Activated CD4-positive, alpha-beta T cell treated with anti-CD3 and anti-CD28 coated beads for 48 hours (primary cell): ENCODE measurements around the gene BCAS4.
"Not testable (repeated sequence)": the region's sequence is repeated elsewhere in the genome, so short reads cannot be mapped to it uniquely, and the experiment has no call there.

Experiments used
- DNase-seq: peaks from one replicate; pipeline ENCODE4 v3.0.0-alpha.2; 2020

BCAS4 gene

GRCh38 chr20:50772420-50773185, 22.3 kb upstream of the BCAS4 start:
- DNase-seq: no peak

- no peak for DNase-seq
Measured at GRCh38 chr20:50774515-50774914, 20.3 kb upstream of the BCAS4 start.

DNA sequence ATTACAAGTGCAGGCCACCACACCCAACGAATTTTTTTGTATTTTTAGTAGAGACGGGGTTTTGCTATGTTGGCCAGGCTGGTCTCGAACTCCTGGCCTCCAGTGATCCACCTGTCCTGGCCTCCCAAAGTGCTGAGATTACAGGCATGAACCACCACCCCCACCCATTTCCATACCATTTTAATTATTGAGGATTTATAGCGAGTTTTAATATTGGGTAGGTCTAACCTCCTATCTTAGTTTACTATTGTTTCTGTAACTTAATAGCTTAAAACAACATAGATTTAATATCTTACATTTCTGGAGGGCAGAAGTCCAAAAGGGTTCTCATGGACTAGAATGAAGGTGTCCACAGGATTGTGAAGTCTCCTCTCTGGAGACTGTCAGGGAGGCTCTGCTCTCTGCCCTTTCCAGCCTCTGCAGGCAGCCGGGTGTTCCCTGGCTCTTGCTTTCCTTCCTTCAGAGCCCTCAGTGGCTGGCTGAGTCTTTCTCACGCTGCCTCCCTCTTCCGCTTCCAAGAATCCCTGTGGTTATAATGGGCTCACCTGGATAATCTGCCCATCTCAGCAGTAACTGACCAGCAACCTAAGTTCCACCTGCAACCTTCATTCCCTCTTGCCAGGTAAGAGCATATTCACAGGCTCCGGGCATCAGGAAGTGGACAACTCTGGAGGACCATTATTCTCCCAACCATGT, 18.6 kb upstream of the BCAS4 start:
- no peak for DNase-seq

GRCh38 chr20:50777373-50777772, 17.5 kb upstream of the BCAS4 start:
- DNase-seq: no peak

DNA sequence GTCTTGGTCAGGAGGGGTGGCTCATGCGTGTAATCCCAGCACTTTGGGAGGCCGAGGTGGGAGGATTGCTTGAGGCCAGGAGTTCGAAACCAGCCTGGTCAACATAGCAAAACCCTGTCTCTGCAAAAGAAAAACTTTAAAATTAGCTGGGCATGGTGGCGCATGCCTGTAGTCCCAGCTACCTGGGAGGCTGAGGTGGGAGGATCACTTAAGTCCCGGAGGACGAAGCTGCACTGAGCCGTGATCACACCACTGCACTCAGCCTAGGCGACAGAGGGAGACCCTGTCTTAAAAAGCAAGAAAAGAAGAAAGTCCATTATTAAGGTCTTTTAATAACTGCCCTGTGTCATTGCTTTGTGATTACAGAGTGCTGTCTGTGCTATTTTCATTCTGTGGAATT, 15.9 kb upstream of the BCAS4 start:
- not testable (repeated sequence) for DNase-seq

- DNase-seq: no peak
Measured at GRCh38 chr20:50783390-50783789, 11.5 kb upstream of the BCAS4 start.

- no peak for DNase-seq
Measured at GRCh38 chr20:50783903-50784302, 11.0 kb upstream of the BCAS4 start.

DNA sequence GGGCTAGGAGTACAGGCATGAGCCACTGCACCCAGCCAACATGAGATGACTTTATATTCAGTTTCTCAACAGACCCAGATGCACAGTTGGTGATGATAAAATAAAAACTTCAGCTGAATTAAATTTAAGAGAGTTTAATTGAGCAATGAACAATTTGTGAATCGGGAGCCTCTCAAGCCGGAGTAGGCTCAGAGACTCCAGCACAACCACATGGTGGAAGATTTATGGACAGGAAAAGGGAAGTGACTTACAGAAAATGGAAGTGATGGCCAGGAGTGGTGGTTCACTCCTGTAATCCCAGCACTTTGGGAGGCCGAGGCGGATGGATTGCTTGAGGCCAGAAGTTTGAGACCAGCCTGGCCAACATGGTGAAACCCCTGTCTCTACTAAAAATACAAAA, 10.4 kb upstream of the BCAS4 start:
- DNase-seq: no peak

- DNase-seq: no peak
Measured at GRCh38 chr20:50786703-50787102, 8.2 kb upstream of the BCAS4 start.

- DNase-seq: no peak
Measured at GRCh38 chr20:50787181-50787580, 7.7 kb upstream of the BCAS4 start.

DNA sequence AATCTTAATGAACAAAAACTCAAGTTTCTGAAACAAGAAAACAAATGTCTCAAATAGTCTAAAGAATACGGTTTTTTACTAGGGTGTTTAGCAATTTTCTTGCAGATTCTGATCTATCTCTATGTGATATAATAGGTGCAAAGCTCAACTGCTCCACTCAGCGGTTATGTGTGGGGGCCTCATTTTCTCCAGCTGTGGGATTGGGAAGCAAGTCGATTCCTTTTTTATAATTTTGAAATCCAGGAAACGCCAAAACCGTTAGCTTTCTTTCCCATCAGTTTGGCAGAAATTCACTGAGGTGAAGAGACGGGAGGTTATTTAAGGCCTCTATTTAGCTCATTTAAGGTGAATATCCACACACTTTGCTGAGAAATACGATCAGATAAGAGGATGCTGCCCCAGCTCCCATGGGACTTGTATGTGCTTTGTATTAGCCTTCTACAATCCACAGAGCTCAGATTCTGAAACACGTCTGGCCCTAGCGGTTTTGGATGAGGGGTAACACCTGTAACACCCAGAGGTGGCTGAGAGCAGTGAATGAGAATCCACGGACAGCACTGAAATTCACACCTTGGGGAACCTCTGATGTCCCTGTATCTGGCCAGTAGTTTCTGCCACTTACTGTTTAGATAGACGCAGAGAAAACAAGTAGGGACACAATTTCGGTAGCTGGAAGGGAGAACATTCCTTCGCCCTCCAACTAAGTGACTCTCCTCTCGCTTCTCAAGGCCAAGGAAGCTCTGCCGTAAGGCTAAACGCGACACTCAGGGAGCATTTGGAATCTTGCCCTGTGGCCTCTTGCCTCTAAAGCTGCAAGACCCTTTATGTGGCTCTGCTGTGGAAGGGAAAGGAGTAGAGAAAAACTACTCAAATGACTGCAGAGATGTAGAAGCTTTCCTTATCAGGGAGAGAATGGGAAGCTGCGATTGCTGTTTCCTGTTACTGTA, 6.5 kb upstream of the BCAS4 start:
- DNase-seq: no peak

GRCh38 chr20:50789968-50790650, 4.8 kb upstream of the BCAS4 start:
- DNase-seq: no peak

GRCh38 chr20:50790651-50791277, 4.1 kb upstream of the BCAS4 start:
- peak; percentile 89 for DNase-seq

DNA sequence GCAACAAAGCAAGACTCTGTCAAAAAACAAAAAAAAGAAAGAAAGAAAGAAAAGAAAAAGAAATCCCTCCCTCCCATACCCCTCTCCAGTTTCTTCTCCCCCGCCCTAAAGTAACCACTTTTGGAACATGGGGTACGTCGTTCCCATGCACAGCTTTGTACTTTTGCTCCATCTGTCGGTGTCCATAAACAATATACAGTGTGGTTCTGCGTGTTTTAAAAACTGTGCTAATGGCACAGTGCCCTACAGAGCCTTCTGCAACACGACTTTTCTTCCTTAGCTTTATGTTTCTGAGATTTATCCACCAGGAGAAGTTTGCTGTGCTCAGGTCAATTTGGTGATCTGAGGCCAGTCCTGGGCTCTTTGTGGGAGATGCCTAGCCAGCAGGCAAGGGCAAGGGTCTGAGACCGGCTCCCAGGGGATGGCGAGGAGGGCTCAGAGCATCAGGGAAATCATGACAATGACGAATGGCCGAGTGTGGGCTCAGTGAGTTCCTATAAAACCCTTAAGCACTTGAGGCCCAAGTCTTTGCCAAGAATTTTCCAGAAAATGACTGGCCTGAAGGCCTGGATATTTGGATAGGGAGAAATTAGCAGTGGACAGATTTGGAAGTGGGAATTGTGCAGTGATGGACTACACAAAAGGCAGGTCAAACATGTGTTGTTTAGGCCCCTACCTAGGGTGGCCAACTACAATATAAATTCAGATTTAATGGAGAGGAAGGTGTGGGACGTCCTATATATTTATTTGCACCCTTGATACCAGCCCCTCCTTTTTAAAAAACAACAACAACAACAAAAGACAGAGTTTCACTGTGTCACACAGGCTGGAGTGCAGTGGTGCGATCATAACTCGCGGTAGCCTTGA, 1.9 kb upstream of the BCAS4 start:
- no peak for DNase-seq

GRCh38 chr20:50793575-50794016, 1.3 kb upstream of the BCAS4 start:
- DNase-seq: peak; percentile 74

- peak; percentile 10 for DNase-seq
Measured at GRCh38 chr20:50794181-50794845, 548 bp upstream of the BCAS4 start.

DNA sequence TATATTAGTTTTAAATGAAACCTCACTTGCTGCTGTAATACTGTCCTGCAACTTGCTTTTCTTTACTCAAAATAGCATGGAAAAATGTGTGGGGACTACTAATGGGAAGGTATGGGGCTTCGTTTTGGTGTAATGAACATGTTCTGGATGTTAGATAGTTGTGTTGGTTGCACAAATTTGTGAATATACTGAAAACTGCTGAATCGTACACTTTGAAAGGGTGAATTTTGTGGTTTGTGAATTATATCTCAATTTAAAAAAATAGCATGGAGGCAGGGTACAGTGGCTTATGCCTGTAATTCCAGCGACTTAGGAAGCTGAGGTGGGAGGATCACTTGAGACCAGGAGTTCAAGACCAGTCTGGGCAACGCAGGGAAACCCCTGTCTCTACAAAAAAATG, 2.3 kb downstream of the BCAS4 start:
- DNase-seq: no peak

- no peak for DNase-seq
Measured at GRCh38 chr20:50798650-50799049, 3.8 kb downstream of the BCAS4 start.

- DNase-seq: no peak
Measured at GRCh38 chr20:50799176-50799889, 4.5 kb downstream of the BCAS4 start.
